H9 (cell line): ENCODE results near the gene NT5C3B. TPM values are rescaled to one million over a fixed set of nuclear protein-coding genes. Genes with fewer than 3 reads are reported as not detected.

Source experiments
- DNase-seq: peaks from one replicate; pipeline ENCODE4 v3.0.0-alpha.2; 2017
- H2AFZ ChIP-seq: one replicate; pipeline ENCODE4 v1.6.1; 2013; ENCODE audit warnings: mild to moderate bottlenecking, low read length, control low read depth, moderate library complexity
- H2AK5ac ChIP-seq: 2 replicates; pipeline ENCODE4 v1.6.1; 2013; ENCODE audit warnings: low read length, control low read depth, mixed read lengths; ENCODE audit not compliant: insufficient read length
- H2BK120ac ChIP-seq: one replicate; pipeline ENCODE4 v1.6.1; 2013; ENCODE audit warnings: low read depth, mild to moderate bottlenecking, low read length, control low read depth, inconsistent platforms; ENCODE audit not compliant: poor library complexity, severe bottlenecking
- H2BK12ac ChIP-seq: 2 replicates; pipeline ENCODE4 v1.6.1; 2013; ENCODE audit warnings: low read length, control low read depth, mixed read lengths, low read depth; ENCODE audit not compliant: insufficient read length
- H2BK15ac ChIP-seq: 2 replicates; pipeline ENCODE4 v1.6.1; 2013; ENCODE audit warnings: low read depth, low read length, control low read depth
- H2BK20ac ChIP-seq: one replicate; pipeline ENCODE4 v1.6.1; 2013; ENCODE audit warnings: low read depth, mild to moderate bottlenecking, low read length, control low read depth, inconsistent platforms; ENCODE audit not compliant: poor library complexity, severe bottlenecking
- H2BK5ac ChIP-seq: 2 replicates; pipeline ENCODE4 v1.6.1; 2013; ENCODE audit warnings: low read length, control low read depth, mixed read lengths; ENCODE audit not compliant: insufficient read length
- H3K14ac ChIP-seq: 2 replicates; pipeline ENCODE4 v1.6.1; 2013; ENCODE audit warnings: low read length, control low read depth; ENCODE audit not compliant: insufficient read depth
- H3K18ac ChIP-seq: 2 replicates; pipeline ENCODE4 v1.6.1; 2013; ENCODE audit warnings: low read depth, mild to moderate bottlenecking, mixed read lengths, low read length, control low read depth; ENCODE audit not compliant: insufficient read length
- H3K23ac ChIP-seq: 2 replicates; pipeline ENCODE4 v1.6.1; 2013; ENCODE audit warnings: low read length, control low read depth, mixed read lengths, low read depth; ENCODE audit not compliant: insufficient read length
- H3K23me2 ChIP-seq: 2 replicates; pipeline ENCODE4 v1.6.1; 2013; ENCODE audit warnings: low read depth, mild to moderate bottlenecking, mixed read lengths, low read length, control low read depth; ENCODE audit not compliant: insufficient read length, poor library complexity, severe bottlenecking
- H3K27ac ChIP-seq: 2 replicates; pipeline ENCODE4 v1.5.1; 2013; ENCODE audit warnings: low read length, control low read depth, mixed read lengths, low read depth; ENCODE audit not compliant: insufficient read length
- H3K27me3 ChIP-seq: 2 replicates; pipeline ENCODE4 v1.6.1; 2013; ENCODE audit warnings: low read length, control low read depth, inconsistent platforms; ENCODE audit not compliant: insufficient read depth
- H3K4ac ChIP-seq: 2 replicates; pipeline ENCODE4 v1.6.1; 2013; ENCODE audit warnings: low read depth, mild to moderate bottlenecking, control low read depth, inconsistent platforms, low read length, moderate library complexity
- H3K4me1 ChIP-seq: 2 replicates; pipeline ENCODE4 v1.6.1; 2013; ENCODE audit warnings: low read length, control low read depth, inconsistent platforms; ENCODE audit not compliant: insufficient read depth
- H3K4me2 ChIP-seq: 2 replicates; pipeline ENCODE4 v1.6.1; 2013; ENCODE audit warnings: low read length, control low read depth, mixed read lengths; ENCODE audit not compliant: insufficient read length, insufficient read depth
- H3K56ac ChIP-seq: 2 replicates; pipeline ENCODE4 v1.6.1; 2013; ENCODE audit warnings: low read depth, mild to moderate bottlenecking, mixed read lengths, low read length, control low read depth; ENCODE audit not compliant: insufficient read length
- H3K79me1 ChIP-seq: 2 replicates; pipeline ENCODE4 v1.6.1; 2013; ENCODE audit warnings: low read depth, mild to moderate bottlenecking, moderate library complexity, low read length, control low read depth, inconsistent platforms; ENCODE audit not compliant: insufficient read depth, poor library complexity, severe bottlenecking
- H3K79me2 ChIP-seq: 2 replicates; pipeline ENCODE4 v1.6.1; 2013; ENCODE audit warnings: low read length, control low read depth, inconsistent platforms; ENCODE audit not compliant: insufficient read depth
- H3K9ac ChIP-seq: 2 replicates; pipeline ENCODE4 v1.6.1; 2013; ENCODE audit warnings: low read length, control low read depth, mixed read lengths; ENCODE audit not compliant: insufficient read length; ENCODE audit errors: extremely low read depth
- H3K9me3 ChIP-seq: one replicate; pipeline ENCODE4 v1.6.1; 2013; ENCODE audit warnings: low read depth, low read length, inconsistent platforms; ENCODE audit not compliant: control insufficient read depth
- H3T11ph ChIP-seq: one replicate; pipeline ENCODE4 v1.6.1; 2013; ENCODE audit warnings: mild to moderate bottlenecking, low read length, control low read depth, inconsistent platforms
- H4K20me1 ChIP-seq: one replicate; pipeline ENCODE4 v1.6.1; 2013; ENCODE audit not compliant: control insufficient read depth, insufficient read length, insufficient read depth
- H4K5ac ChIP-seq: 2 replicates; pipeline ENCODE4 v1.6.1; 2013; ENCODE audit warnings: low read depth, mild to moderate bottlenecking, mixed read lengths, low read length, control low read depth; ENCODE audit not compliant: insufficient read length
- H4K8ac ChIP-seq: replicated peaks from 2 replicates; pipeline ENCODE4 v1.6.1; 2013; ENCODE audit warnings: low read length, control low read depth, mixed read lengths, low read depth; ENCODE audit not compliant: insufficient read length
- H4K91ac ChIP-seq: 2 replicates; pipeline ENCODE4 v1.6.1; 2013; ENCODE audit warnings: low read depth, mild to moderate bottlenecking, moderate library complexity, mixed read lengths, low read length, control low read depth; ENCODE audit not compliant: insufficient read length
- H3K27ac Mint-ChIP-seq, 3 experiments: 2 replicates in 2 of 3; 3 replicates in 1 of 3; pipeline ENCODE4 v1.8.0; 2020 to 2021; ENCODE audit warnings: mixed read lengths in 3 of 3, mild to moderate bottlenecking in 1 of 3, moderate library complexity in 1 of 3
- H3K27me3 Mint-ChIP-seq: 2 replicates; pipeline ENCODE4 v1.8.0; 2021; ENCODE audit warnings: low read depth, mild to moderate bottlenecking, moderate library complexity, mixed read lengths
- H3K36me3 Mint-ChIP-seq, 3 experiments: 2 replicates in 2 of 3; 3 replicates in 1 of 3; pipeline ENCODE4 v1.8.0; 2020 to 2021; ENCODE audit warnings: low read depth in 3 of 3, mixed read lengths in 3 of 3; ENCODE audit not compliant: insufficient read depth in 1 of 3
- H3K4me1 Mint-ChIP-seq, 2 experiments: 2 replicates each; pipeline ENCODE4 v1.8.0; 2020; ENCODE audit warnings: mixed read lengths in 2 of 2
- H3K4me3 Mint-ChIP-seq, 2 experiments: 2 replicates in 1 of 2; 3 replicates in 1 of 2; pipeline ENCODE4 v1.8.0; 2020 to 2021; ENCODE audit warnings: mild to moderate bottlenecking in 2 of 2, mixed read lengths in 2 of 2, moderate library complexity in 1 of 2
- H3K9me3 Mint-ChIP-seq, 2 experiments: 2 replicates in 1 of 2; 3 replicates in 1 of 2; pipeline ENCODE4 v1.8.0; 2020; ENCODE audit warnings: mild to moderate bottlenecking in 2 of 2, mixed read lengths in 2 of 2, moderate library complexity in 1 of 2
- WGBS: extraction: QIAGEN DNeasy Blood & Tissue Kit; methylation state at CpG from one replicate; pipeline ENCODE4 v1.1.7; 2013; ENCODE audit warnings: missing lambda C conversion rate, low lambda C conversion rate, mixed read lengths; ENCODE audit not compliant: insufficient read length; ENCODE audit errors: extremely low coverage; 5-methylcytosine and 5-hydroxymethylcytosine counted together
- total RNA-seq: library from RNA; stranded (reverse); gene quantifications from 2 replicates; pipeline ENCODE4 v1.2.1, GENCODE V29; 2021
- TF ChIP-seq, protein P1 (sequence below): fragments of 200-600 bp; sonication (generic); conservative IDR thresholded peaks from 3 replicates; pipeline ENCODE4 v1.8.0; 2021; ENCODE audit warnings: antibody characterized with exemption, mild to moderate bottlenecking

Gene NT5C3B
- total RNA-seq, 1 experiment from 2014 or later, result 76.1 TPM

DNA sequence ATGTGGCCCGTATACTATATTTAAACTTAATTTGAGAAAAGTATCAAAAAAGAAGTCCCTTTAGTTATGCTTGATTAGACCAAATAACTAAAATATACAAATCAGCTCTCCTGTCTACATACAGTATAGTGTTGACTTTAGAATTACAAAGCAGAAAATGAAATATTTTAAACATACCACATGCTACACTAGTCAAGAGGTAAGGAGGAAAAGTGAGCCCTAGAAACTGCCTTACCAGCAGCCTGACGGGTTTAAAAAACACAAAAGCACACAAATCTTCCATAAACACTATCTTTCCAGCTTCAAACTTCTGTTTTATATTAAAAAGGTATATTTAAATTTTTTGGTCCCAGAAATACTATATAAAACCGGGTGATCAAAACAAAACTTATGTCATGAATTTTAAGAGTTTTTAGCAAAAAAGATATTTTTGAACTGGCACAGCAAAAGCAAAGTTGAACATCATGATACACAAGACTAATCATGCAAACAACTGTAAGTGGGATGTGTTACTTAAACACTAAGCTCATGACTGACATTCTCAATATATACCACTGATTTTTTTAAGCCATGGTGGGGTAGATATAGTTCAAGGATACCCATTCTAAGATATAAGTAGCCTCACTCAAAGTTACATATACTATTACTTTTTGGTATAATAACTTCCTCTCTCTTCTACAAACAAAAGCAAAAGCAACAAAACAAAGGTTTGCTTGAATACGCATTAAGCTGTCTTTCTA, 13.4 kb upstream of the NT5C3B start:
- no peak overlapping the region for H4K91ac ChIP-seq
- no peak overlapping the region for H3K4ac ChIP-seq
- no peak overlapping the region for H3K4me2 ChIP-seq
- no peak overlapping the region for H2BK12ac ChIP-seq
- H3T11ph ChIP-seq, result no peak overlapping the region
- TF ChIP-seq, protein P1, sequence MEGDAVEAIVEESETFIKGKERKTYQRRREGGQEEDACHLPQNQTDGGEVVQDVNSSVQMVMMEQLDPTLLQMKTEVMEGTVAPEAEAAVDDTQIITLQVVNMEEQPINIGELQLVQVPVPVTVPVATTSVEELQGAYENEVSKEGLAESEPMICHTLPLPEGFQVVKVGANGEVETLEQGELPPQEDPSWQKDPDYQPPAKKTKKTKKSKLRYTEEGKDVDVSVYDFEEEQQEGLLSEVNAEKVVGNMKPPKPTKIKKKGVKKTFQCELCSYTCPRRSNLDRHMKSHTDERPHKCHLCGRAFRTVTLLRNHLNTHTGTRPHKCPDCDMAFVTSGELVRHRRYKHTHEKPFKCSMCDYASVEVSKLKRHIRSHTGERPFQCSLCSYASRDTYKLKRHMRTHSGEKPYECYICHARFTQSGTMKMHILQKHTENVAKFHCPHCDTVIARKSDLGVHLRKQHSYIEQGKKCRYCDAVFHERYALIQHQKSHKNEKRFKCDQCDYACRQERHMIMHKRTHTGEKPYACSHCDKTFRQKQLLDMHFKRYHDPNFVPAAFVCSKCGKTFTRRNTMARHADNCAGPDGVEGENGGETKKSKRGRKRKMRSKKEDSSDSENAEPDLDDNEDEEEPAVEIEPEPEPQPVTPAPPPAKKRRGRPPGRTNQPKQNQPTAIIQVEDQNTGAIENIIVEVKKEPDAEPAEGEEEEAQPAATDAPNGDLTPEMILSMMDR, result no peak
- H3K79me2 ChIP-seq, result no peaks in the 10 kb centered on the region; the same call in 1 of the 2 replicates
- H4K8ac ChIP-seq, result no peak overlapping the region
- Mint-ChIP-seq H3K4me1 (no peaks in the 10 kb centered on the region), H3K27me3 (no peaks in the 10 kb centered on the region), H3K27ac (no peak overlapping the region), H3K4me3 (no peak overlapping the region), H3K36me3 (peaks cover 3 to 21% (median 17%) of the 10 kb centered on the region in 3 experiments; a peak in 6 of 7 replicates), H3K9me3 (no peaks in the 10 kb centered on the region)
- no peak overlapping the region for H2BK120ac ChIP-seq
- H3K56ac ChIP-seq, result no peak overlapping the region
- no peak for DNase-seq
- H3K14ac ChIP-seq, result no peak overlapping the region
- no peak overlapping the region for H2AK5ac ChIP-seq
- no peak overlapping the region for H3K23ac ChIP-seq
- no peak overlapping the region for H2BK5ac ChIP-seq
- H4K5ac ChIP-seq, result no peak overlapping the region
- H3K9me3 ChIP-seq, result no peaks in the 10 kb centered on the region
- H3K18ac ChIP-seq, result no peak overlapping the region
- H2AFZ ChIP-seq, result no peak overlapping the region
- whole genome bisulfite sequencing, result no CpG with 5 or more reads among the region's 4 CpGs
- H3K4me1 ChIP-seq, result no peaks in the 10 kb centered on the region
- no peak overlapping the region for H2BK15ac ChIP-seq
- H3K79me1 ChIP-seq, result peaks cover 6% of the 10 kb centered on the region
- no peak overlapping the region for H3K9ac ChIP-seq
- H4K20me1 ChIP-seq, result no peaks in the 10 kb centered on the region
- H3K23me2 ChIP-seq, result no peaks in the 10 kb centered on the region
- H2BK20ac ChIP-seq, result no peak overlapping the region
- H3K27me3 ChIP-seq, result no peaks in the 10 kb centered on the region
- no peak overlapping the region for H3K27ac ChIP-seq
